22Rv1 (cell line): ENCODE data around the gene EVA1B.

Experiments used
- H3K27ac ChIP-seq: fragments of 450-650 bp; 2 replicates; pipeline ENCODE4 v1.5.1; 2017
- CTCF ChIP-seq: fragments of 450-650 bp; IDR thresholded peaks from 2 replicates; pipeline ENCODE4 v1.5.1; 2017; ENCODE audit warnings: mild to moderate bottlenecking
- ZFX ChIP-seq: fragments of 450-650 bp; IDR thresholded peaks from 2 replicates; pipeline ENCODE4 v1.6.1; 2017; ENCODE audit warnings: antibody characterized with exemption, borderline replicate concordance

EVA1B gene

GRCh38 chr1:36307601-36308330, 15.7 kb downstream of the EVA1B start:
- no peak for TF ChIP-seq CTCF
- TF ChIP-seq ZFX: no peak
- no peak overlapping the region for H3K27ac ChIP-seq

- TF ChIP-seq ZFX: no peak
- no peak for TF ChIP-seq CTCF
- peak overlapping the region; percentile 82 for H3K27ac ChIP-seq
Observed at GRCh38 chr1:36306902-36307456, 16.5 kb downstream of the EVA1B start.

- peak within 1 kb of the TSS; percentile 82 for H3K27ac ChIP-seq
Observed at GRCh38 chr1:36306210-36306901, 17.1 kb downstream of the EVA1B start, which contains the start of gene SH3D21. Gene SH3D21 (plus strand): TSS chr1:36306368. CDS start chr1:36306421, 53 bp downstream.

GRCh38 chr1:36305915-36306209, 17.6 kb downstream of the EVA1B start:
- no peak for TF ChIP-seq CTCF
- TF ChIP-seq ZFX: no peak
- H3K27ac ChIP-seq: peak overlapping the region; percentile 82

More at GRCh38 chr1:36306210-36306901, 17.1 kb downstream of the EVA1B start, which contains the start of gene SH3D21:
- TF ChIP-seq CTCF (peak; percentile 29), ZFX (no peak)

- peak overlapping the region; percentile 82 for H3K27ac ChIP-seq
- TF ChIP-seq CTCF (no peak), ZFX (no peak)
Observed at GRCh38 chr1:36304970-36305914, 18.2 kb downstream of the EVA1B start.

GRCh38 chr1:36304521-36304920, 18.9 kb downstream of the EVA1B start:
- no peak for TF ChIP-seq ZFX
- no peak for TF ChIP-seq CTCF
- peak overlapping the region; percentile 82; the same call in 1 of the 2 replicates for H3K27ac ChIP-seq
